Measurements from ENCODE around the gene MORF4L1.
"Not testable (repeated sequence)": the region's sequence is repeated elsewhere in the genome, so short reads cannot be mapped to it uniquely, and the experiment has no call there.

Gene MORF4L1

GRCh38 chr15:78840661-78841375 lies 31.9 kb upstream of the MORF4L1 start:
- H3K27ac ChIP-seq (ENCODE audit: insufficient read depth, low read length, poor library complexity, severe bottlenecking) = no peak overlapping the region
- no peaks in the 10 kb centered on the region for H3K27me3 ChIP-seq (replicated peaks; ENCODE audit: control insufficient read depth, insufficient read depth, low read length, poor library complexity, severe bottlenecking)
- H3K36me3 ChIP-seq (ENCODE audit: control insufficient read depth, insufficient read depth, low read length) = no peaks in the 10 kb centered on the region
- no peak overlapping the region for H3K4me3 ChIP-seq (ENCODE audit: insufficient read depth, low read depth, low read length, poor library complexity, severe bottlenecking)
- no peaks in the 10 kb centered on the region for H3K4me1 ChIP-seq (ENCODE audit: control insufficient read depth, insufficient read depth, low read length, poor library complexity, severe bottlenecking)
- no peaks in the 10 kb centered on the region for H3K9me3 ChIP-seq (ENCODE audit: control insufficient read depth, low read length)
- DNase-seq = no peak

GRCh38 chr15:78841376-78841706 lies 31.3 kb upstream of the MORF4L1 start:
- DNase-seq = no peak
- no peaks in the 10 kb centered on the region for H3K4me1 ChIP-seq (ENCODE audit: control insufficient read depth, insufficient read depth, low read length, poor library complexity, severe bottlenecking)
- H3K9me3 ChIP-seq (ENCODE audit: control insufficient read depth, low read length) = no peaks in the 10 kb centered on the region
- H3K27me3 ChIP-seq (replicated peaks; ENCODE audit: control insufficient read depth, insufficient read depth, low read length, poor library complexity, severe bottlenecking) = no peaks in the 10 kb centered on the region
- no peaks in the 10 kb centered on the region for H3K36me3 ChIP-seq (ENCODE audit: control insufficient read depth, insufficient read depth, low read length)
- H3K4me3 ChIP-seq (ENCODE audit: insufficient read depth, low read depth, low read length, poor library complexity, severe bottlenecking) = no peak overlapping the region
- H3K27ac ChIP-seq (ENCODE audit: insufficient read depth, low read length, poor library complexity, severe bottlenecking) = no peak overlapping the region

GRCh38 chr15:78841891-78842290 lies 30.8 kb upstream of the MORF4L1 start:
- H3K9me3 ChIP-seq (ENCODE audit: control insufficient read depth, low read length) = no peaks in the 10 kb centered on the region
- H3K27ac ChIP-seq (ENCODE audit: insufficient read depth, low read length, poor library complexity, severe bottlenecking) = no peak overlapping the region
- H3K4me3 ChIP-seq (ENCODE audit: insufficient read depth, low read depth, low read length, poor library complexity, severe bottlenecking) = no peak overlapping the region
- H3K4me1 ChIP-seq (ENCODE audit: control insufficient read depth, insufficient read depth, low read length, poor library complexity, severe bottlenecking) = no peaks in the 10 kb centered on the region
- no peaks in the 10 kb centered on the region for H3K27me3 ChIP-seq (replicated peaks; ENCODE audit: control insufficient read depth, insufficient read depth, low read length, poor library complexity, severe bottlenecking)
- DNase-seq = no peak
- H3K36me3 ChIP-seq (ENCODE audit: control insufficient read depth, insufficient read depth, low read length) = no peaks in the 10 kb centered on the region

- no peaks in the 10 kb centered on the region for H3K36me3 ChIP-seq (ENCODE audit: control insufficient read depth, insufficient read depth, low read length)
- no peaks in the 10 kb centered on the region for H3K27me3 ChIP-seq (replicated peaks; ENCODE audit: control insufficient read depth, insufficient read depth, low read length, poor library complexity, severe bottlenecking)
- no peaks in the 10 kb centered on the region for H3K9me3 ChIP-seq (ENCODE audit: control insufficient read depth, low read length)
- no peak overlapping the region for H3K4me3 ChIP-seq (ENCODE audit: insufficient read depth, low read depth, low read length, poor library complexity, severe bottlenecking)
- H3K27ac ChIP-seq (ENCODE audit: insufficient read depth, low read length, poor library complexity, severe bottlenecking) = no peak overlapping the region
- no peaks in the 10 kb centered on the region for H3K4me1 ChIP-seq (ENCODE audit: control insufficient read depth, insufficient read depth, low read length, poor library complexity, severe bottlenecking)
- no peak for DNase-seq
These were observed 30.2 kb upstream of the MORF4L1 start for GRCh38 chr15:78842519-78842918.

- DNase-seq; H3K36me3 ChIP-seq (ENCODE audit: control insufficient read depth, insufficient read depth, low read length); H3K27me3 ChIP-seq (replicated peaks; ENCODE audit: control insufficient read depth, insufficient read depth, low read length, poor library complexity, severe bottlenecking); H3K27ac ChIP-seq (ENCODE audit: insufficient read depth, low read length, poor library complexity, severe bottlenecking); H3K9me3 ChIP-seq (ENCODE audit: control insufficient read depth, low read length); H3K4me1 ChIP-seq (ENCODE audit: control insufficient read depth, insufficient read depth, low read length, poor library complexity, severe bottlenecking); H3K4me3 ChIP-seq (ENCODE audit: insufficient read depth, low read depth, low read length, poor library complexity, severe bottlenecking): not testable (repeated sequence)
These were observed 25.8 kb upstream of the MORF4L1 start for GRCh38 chr15:78846906-78847305.

- H3K36me3 ChIP-seq (ENCODE audit: control insufficient read depth, insufficient read depth, low read length); H3K27me3 ChIP-seq (replicated peaks; ENCODE audit: control insufficient read depth, insufficient read depth, low read length, poor library complexity, severe bottlenecking); DNase-seq; H3K27ac ChIP-seq (ENCODE audit: insufficient read depth, low read length, poor library complexity, severe bottlenecking); H3K4me3 ChIP-seq (ENCODE audit: insufficient read depth, low read depth, low read length, poor library complexity, severe bottlenecking); H3K9me3 ChIP-seq (ENCODE audit: control insufficient read depth, low read length); H3K4me1 ChIP-seq (ENCODE audit: control insufficient read depth, insufficient read depth, low read length, poor library complexity, severe bottlenecking): not testable (repeated sequence)
These were observed 25.2 kb upstream of the MORF4L1 start for GRCh38 chr15:78847387-78847906.

- H3K9me3 ChIP-seq (ENCODE audit: control insufficient read depth, low read length) = no peaks in the 10 kb centered on the region
- H3K36me3 ChIP-seq (ENCODE audit: control insufficient read depth, insufficient read depth, low read length) = no peaks in the 10 kb centered on the region
- no peak overlapping the region for H3K4me3 ChIP-seq (ENCODE audit: insufficient read depth, low read depth, low read length, poor library complexity, severe bottlenecking)
- no peak for DNase-seq
- H3K27ac ChIP-seq (ENCODE audit: insufficient read depth, low read length, poor library complexity, severe bottlenecking) = no peak overlapping the region
- H3K27me3 ChIP-seq (replicated peaks; ENCODE audit: control insufficient read depth, insufficient read depth, low read length, poor library complexity, severe bottlenecking) = no peaks in the 10 kb centered on the region
- no peaks in the 10 kb centered on the region for H3K4me1 ChIP-seq (ENCODE audit: control insufficient read depth, insufficient read depth, low read length, poor library complexity, severe bottlenecking)
These were observed 22.3 kb upstream of the MORF4L1 start for GRCh38 chr15:78850352-78850751.

GRCh38 chr15:78850941-78851755 lies 21.5 kb upstream of the MORF4L1 start:
- Histone ChIP-seq H3K4me3 (ENCODE audit: insufficient read depth, low read depth, low read length, poor library complexity, severe bottlenecking) (no peak overlapping the region), H3K27ac (ENCODE audit: insufficient read depth, low read length, poor library complexity, severe bottlenecking) (no peak overlapping the region), H3K4me1 (ENCODE audit: control insufficient read depth, insufficient read depth, low read length, poor library complexity, severe bottlenecking) (no peaks in the 10 kb centered on the region), H3K9me3 (ENCODE audit: control insufficient read depth, low read length) (no peaks in the 10 kb centered on the region), H3K27me3 (replicated peaks; ENCODE audit: control insufficient read depth, insufficient read depth, low read length, poor library complexity, severe bottlenecking) (no peaks in the 10 kb centered on the region), H3K36me3 (ENCODE audit: control insufficient read depth, insufficient read depth, low read length) (no peaks in the 10 kb centered on the region)
- DNase-seq = no peak

- H3K4me1 ChIP-seq (ENCODE audit: control insufficient read depth, insufficient read depth, low read length, poor library complexity, severe bottlenecking) = no peaks in the 10 kb centered on the region
- H3K27me3 ChIP-seq (replicated peaks; ENCODE audit: control insufficient read depth, insufficient read depth, low read length, poor library complexity, severe bottlenecking) = no peaks in the 10 kb centered on the region
- no peak overlapping the region for H3K4me3 ChIP-seq (ENCODE audit: insufficient read depth, low read depth, low read length, poor library complexity, severe bottlenecking)
- no peaks in the 10 kb centered on the region for H3K9me3 ChIP-seq (ENCODE audit: control insufficient read depth, low read length)
- no peaks in the 10 kb centered on the region for H3K36me3 ChIP-seq (ENCODE audit: control insufficient read depth, insufficient read depth, low read length)
- H3K27ac ChIP-seq (ENCODE audit: insufficient read depth, low read length, poor library complexity, severe bottlenecking) = no peak overlapping the region
- DNase-seq = no peak
These were observed 19.2 kb upstream of the MORF4L1 start for GRCh38 chr15:78853500-78853899.

- no peak for DNase-seq
- Histone ChIP-seq H3K9me3 (ENCODE audit: control insufficient read depth, low read length) (no peaks in the 10 kb centered on the region), H3K4me1 (ENCODE audit: control insufficient read depth, insufficient read depth, low read length, poor library complexity, severe bottlenecking) (peaks cover 2% of the 10 kb centered on the region), H3K4me3 (ENCODE audit: insufficient read depth, low read depth, low read length, poor library complexity, severe bottlenecking) (no peak overlapping the region), H3K27me3 (replicated peaks; ENCODE audit: control insufficient read depth, insufficient read depth, low read length, poor library complexity, severe bottlenecking) (no peaks in the 10 kb centered on the region), H3K27ac (ENCODE audit: insufficient read depth, low read length, poor library complexity, severe bottlenecking) (no peak overlapping the region), H3K36me3 (ENCODE audit: control insufficient read depth, insufficient read depth, low read length) (no peaks in the 10 kb centered on the region)
These were observed 17.8 kb upstream of the MORF4L1 start for GRCh38 chr15:78854833-78855372.

All from effector memory CD4-positive, alpha-beta T cell (primary cell).